ENCODE results near the gene DARS1.
A peak's percentile ranks its signal among the peaks of the same experiment; 100 is the strongest.

The DARS1 gene

DNA sequence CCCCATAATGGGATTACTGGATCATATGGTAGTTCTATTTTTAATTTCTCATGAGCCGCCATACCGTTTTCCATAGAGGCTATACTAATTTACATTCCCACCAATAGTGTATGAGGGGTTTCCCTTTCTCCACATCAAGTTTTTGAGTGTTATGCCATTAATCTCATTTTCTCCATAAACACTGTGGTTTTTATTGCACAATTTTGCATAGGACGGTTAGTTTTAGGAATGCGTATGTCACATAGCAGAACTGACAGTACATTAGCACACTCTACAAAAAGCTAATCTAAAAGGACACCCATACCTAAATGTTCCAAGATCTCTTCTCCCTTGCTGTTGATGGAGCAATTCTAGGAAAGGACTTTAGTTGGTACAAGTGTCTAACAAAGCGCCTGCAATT is 32.5 kb downstream of the DARS1 start:
- Mint-ChIP-seq H3K4me1 (ENCODE audit: low read depth) (peaks cover 40% of the 10 kb centered on the region), H3K4me3 (no peak overlapping the region), H3K27ac (no peak overlapping the region), H3K9me3 (no peaks in the 10 kb centered on the region), H3K27me3 (ENCODE audit: low read depth) (no peaks in the 10 kb centered on the region), H3K36me3 (ENCODE audit: low read depth) (peaks cover 43% of the 10 kb centered on the region)

DNA sequence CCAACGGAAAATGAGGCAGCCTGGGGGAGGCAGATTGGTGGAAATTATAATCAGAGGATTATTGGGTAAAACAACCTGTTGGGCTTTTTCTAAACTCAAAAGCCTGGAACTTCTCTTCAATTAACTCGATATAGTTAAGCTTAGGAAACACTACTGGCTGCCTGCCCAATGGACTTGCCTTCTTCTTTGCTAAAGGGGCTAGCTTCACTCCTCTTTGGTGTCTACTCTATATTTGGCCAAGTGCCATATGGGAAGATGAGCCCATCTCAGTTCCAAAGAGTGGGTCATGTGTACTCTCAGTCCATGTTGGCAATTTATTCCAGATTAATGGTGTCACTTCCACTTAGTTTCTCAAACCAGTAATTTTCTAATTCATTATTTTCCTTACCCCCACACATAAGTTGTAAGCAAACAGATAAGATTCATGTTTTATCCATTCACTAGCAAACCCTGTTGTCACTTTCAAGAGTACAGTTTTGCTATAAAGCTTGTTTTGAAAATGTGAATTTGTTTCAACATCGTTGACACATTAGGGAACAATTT is 34.3 kb downstream of the DARS1 start:
- H3K27ac Mint-ChIP-seq, result no peak overlapping the region
- no peaks in the 10 kb centered on the region for H3K27me3 Mint-ChIP-seq (ENCODE audit: low read depth)
- peaks cover 41% of the 10 kb centered on the region for H3K4me1 Mint-ChIP-seq (ENCODE audit: low read depth)
- H3K36me3 Mint-ChIP-seq (ENCODE audit: low read depth), result peaks cover 44% of the 10 kb centered on the region
- no peaks in the 10 kb centered on the region for H3K9me3 Mint-ChIP-seq
- no peak overlapping the region for H3K4me3 Mint-ChIP-seq

DNA sequence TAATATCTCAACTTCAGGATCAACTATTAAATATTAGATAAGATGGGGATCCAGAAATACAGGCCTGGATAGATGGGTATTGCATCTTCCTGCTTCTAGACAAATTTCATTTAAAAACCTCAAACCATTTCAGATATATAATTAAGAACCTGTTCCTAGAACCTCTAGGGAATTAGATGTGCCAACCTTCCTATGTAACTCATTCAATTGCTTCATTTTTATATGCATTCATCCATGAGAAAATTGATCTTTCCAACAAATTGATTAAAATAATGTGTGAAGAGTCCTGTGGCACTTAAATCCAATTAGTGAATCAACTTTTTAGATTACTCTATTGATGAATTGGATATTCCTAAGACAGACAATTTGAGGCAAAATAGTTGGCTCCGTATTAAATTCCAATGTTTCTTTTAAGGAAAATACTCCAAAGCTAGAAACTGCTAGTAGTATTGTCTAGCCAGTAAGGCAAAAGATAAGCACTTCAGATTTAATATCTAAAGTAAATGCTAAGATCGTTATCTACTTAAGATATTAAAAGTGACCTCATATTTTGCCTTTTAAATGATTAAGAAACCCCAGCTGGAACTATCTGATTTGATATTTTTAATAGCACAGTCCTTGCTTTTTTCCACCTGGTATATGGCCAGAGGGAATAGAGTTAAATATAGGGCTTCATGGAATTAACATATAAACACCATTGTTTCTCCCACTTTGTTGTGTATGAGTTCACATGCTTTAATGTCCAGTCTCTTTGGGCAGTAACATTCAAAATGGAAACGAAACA is 35.8 kb downstream of the DARS1 start:
- Mint-ChIP-seq H3K4me3 (no peak overlapping the region), H3K27ac (no peak overlapping the region), H3K27me3 (ENCODE audit: low read depth) (no peaks in the 10 kb centered on the region), H3K9me3 (no peaks in the 10 kb centered on the region), H3K36me3 (ENCODE audit: low read depth) (peaks cover 45% of the 10 kb centered on the region), H3K4me1 (ENCODE audit: low read depth) (peaks cover 49% of the 10 kb centered on the region)

DNA sequence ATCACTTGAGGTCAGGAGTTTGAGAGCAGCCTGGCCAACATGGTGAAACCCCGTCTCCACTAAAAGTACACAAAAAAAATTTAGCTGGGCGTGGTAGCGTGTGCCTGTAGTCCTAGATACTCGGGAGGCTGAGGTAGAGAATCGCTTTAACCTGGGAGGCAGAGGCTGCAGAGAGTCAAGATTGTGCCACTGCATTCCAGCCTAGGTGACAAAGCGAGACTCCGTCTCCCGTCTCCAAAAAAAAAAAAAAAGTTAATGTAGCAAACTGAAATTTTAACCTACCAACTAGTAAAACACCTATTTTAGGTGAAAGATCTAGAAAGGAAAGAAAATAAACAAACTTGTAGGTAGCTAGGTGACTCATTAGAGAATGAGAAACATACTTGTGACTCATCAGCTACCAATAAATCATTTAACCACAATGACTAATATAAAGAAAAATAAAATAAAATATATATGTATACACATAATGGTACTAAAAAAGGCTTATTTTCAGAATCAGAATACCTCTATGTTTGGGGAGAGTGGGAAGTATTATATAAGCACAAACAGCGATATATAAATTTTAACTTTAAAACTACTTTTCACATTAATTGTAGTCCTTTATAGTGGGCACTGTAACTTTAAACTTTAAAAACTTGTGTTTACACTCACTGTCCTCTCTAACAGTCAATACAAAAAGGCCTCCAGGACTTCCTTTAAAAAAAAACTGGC is 36.6 kb downstream of the DARS1 start:
- peaks cover 43% of the 10 kb centered on the region for H3K4me1 Mint-ChIP-seq (ENCODE audit: low read depth)
- peaks cover 43% of the 10 kb centered on the region for H3K36me3 Mint-ChIP-seq (ENCODE audit: low read depth)

DNA sequence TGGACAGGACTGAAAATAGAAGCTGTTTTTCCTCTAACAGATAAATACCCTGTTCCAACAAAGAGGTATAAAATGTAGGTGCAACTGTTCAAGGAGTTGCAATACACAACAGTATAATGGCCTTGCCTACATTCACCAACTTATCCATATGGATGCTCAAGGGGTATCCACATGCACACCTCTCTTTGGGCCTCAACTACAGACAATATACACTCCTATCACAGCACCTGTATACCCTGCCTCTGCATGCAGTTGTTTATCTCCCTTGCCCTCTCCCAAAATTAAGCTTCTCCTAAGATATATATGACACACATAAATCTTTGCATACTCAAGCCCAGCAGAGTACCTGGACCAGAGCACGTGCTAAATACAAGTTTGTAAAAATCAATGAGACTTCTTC is 37.3 kb downstream of the DARS1 start:
- Mint-ChIP-seq H3K9me3 (no peaks in the 10 kb centered on the region), H3K27ac (peak overlapping the region; percentile 72), H3K4me3 (no peak overlapping the region), H3K27me3 (ENCODE audit: low read depth) (no peaks in the 10 kb centered on the region), H3K4me1 (ENCODE audit: low read depth) (peaks cover 43% of the 10 kb centered on the region), H3K36me3 (ENCODE audit: low read depth) (peaks cover 44% of the 10 kb centered on the region)

More for the DNA sequence above, 36.6 kb downstream of the DARS1 start:
- H3K27me3 Mint-ChIP-seq (ENCODE audit: low read depth), result no peaks in the 10 kb centered on the region
- peak overlapping the region; percentile 72 for H3K27ac Mint-ChIP-seq
- H3K4me3 Mint-ChIP-seq, result no peak overlapping the region
- H3K9me3 Mint-ChIP-seq, result no peaks in the 10 kb centered on the region

DNA sequence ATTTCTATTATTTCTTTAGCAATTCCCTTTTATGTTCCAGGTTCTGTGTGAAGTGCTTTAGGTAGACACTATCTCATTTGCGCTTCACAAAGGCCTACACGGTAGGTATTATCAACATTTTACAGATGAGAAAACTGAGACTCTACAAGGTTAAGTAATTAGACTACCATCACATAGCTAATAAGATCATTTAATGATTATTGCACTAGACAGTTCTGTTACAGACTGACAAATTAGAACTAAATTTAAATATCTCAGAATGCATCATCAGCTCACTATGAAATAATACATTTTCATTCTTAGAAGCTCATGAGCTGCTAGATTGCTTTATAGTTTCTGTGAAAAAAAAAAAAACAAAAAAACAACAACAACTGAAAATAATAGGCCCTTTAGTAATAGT is 37.9 kb downstream of the DARS1 start:
- Mint-ChIP-seq H3K36me3 (ENCODE audit: low read depth) (peaks cover 42% of the 10 kb centered on the region), H3K4me3 (no peak overlapping the region), H3K4me1 (ENCODE audit: low read depth) (peaks cover 42% of the 10 kb centered on the region), H3K9me3 (no peaks in the 10 kb centered on the region), H3K27ac (no peak overlapping the region), H3K27me3 (ENCODE audit: low read depth) (no peaks in the 10 kb centered on the region)

DNA sequence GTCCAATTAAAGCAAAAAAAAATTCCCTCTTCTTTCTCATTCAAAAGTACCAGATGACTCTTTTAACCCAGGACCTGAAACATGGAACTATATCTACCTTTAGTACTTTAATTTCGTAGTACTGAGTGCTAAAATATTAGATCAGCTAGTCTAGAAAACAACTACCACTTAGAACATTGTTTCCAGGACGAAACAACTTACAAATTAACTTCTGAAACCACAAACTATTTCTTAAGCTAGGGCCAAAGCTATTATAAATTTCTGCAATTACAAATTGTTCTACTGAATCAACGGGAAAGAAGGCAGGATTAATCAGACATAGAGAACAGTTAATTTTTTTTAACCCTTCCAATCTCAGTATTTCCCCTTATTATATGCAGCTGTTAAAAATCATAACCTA is 39.9 kb downstream of the DARS1 start:
- H3K4me1 Mint-ChIP-seq (ENCODE audit: low read depth), result peaks cover 35% of the 10 kb centered on the region

DNA sequence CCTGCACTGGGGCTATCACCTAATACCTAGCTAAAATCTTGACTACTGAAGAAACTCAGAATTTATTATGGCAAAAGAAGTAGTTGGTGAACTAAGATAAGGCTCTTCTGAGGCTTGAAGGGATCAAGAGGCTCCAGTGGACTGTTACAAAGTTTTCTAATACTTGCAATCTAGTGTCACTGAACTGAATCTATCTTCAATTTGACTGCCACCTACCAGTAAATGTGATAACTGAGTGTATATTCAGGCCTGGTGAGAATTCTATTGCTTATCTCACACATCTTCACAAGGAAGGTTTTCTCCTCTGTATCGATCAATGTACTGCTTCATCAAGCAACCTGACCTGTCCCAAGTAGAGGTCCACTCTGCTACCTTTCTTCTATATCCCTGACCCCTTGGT is 40.8 kb downstream of the DARS1 start:
- Mint-ChIP-seq H3K4me1 (ENCODE audit: low read depth) (peaks cover 36% of the 10 kb centered on the region), H3K4me3 (no peak overlapping the region), H3K9me3 (peaks cover 5% of the 10 kb centered on the region), H3K36me3 (ENCODE audit: low read depth) (peaks cover 47% of the 10 kb centered on the region), H3K27ac (no peak overlapping the region), H3K27me3 (ENCODE audit: low read depth) (no peaks in the 10 kb centered on the region)

More for the DNA sequence above, 39.9 kb downstream of the DARS1 start:
- Mint-ChIP-seq H3K9me3 (peaks cover 3% of the 10 kb centered on the region), H3K4me3 (no peak overlapping the region), H3K27ac (no peak overlapping the region), H3K36me3 (ENCODE audit: low read depth) (peaks cover 40% of the 10 kb centered on the region), H3K27me3 (ENCODE audit: low read depth) (no peaks in the 10 kb centered on the region)

DNA sequence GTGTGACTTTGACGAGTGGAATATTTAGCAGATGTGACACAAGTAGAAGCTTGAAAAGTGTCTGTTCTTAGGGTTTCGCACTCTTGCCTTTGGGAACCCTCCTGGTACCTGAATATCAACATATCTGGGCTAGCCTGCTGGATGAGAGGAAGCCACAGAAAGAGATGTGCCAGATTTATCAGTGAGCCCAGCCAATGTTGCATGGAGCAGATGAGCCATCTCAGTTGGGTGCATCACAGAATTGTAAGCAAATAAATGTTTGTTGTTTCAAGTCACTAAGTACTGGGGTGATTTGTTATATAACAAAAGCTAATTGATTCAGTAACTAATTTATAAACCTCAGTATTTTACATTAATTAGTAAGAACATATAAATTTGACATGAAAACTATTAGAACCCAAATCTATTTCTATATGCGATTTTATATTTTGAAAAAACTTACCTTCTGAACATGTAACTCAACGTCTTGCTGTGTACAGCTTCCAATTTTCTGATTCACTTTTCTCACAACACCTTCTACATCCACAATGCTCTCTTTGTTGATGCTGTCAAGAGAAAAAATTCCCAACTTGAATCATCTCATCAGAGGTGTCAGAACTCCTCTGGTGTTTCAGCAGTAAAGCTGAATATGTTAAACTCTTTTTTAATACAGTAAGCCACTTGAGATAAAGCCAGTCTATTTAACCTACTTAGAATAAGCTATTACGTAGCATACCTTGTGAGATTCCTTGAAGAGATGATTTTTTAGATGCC is 42.3 kb downstream of the DARS1 start:
- H3K4me1 Mint-ChIP-seq (ENCODE audit: low read depth), result peaks cover 29% of the 10 kb centered on the region

DNA sequence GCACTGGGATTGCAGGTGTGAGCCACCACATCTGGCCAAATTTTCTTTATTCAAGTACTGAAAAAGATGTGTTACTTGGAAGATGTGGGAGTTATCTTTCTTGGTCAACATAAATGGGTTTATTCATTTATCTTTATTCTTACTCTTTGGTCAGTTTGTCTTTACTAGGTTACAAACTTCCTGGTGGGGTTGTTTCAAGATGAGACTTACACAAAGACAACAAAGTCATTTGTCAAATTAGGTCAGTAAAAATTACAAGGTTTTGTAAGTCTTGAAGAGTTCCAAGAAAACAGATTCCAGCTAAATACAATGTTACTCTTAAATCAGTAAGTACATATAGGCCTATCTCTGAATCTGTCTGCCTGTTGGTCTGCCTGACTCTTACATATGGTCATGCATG is 48.9 kb downstream of the DARS1 start:
- no peak overlapping the region for H3K27ac Mint-ChIP-seq
- H3K9me3 Mint-ChIP-seq, result peaks cover 5% of the 10 kb centered on the region
- no peak overlapping the region for H3K4me3 Mint-ChIP-seq
- H3K4me1 Mint-ChIP-seq (ENCODE audit: low read depth), result peaks cover 38% of the 10 kb centered on the region
- H3K36me3 Mint-ChIP-seq (ENCODE audit: low read depth), result peaks cover 62% of the 10 kb centered on the region
- no peaks in the 10 kb centered on the region for H3K27me3 Mint-ChIP-seq (ENCODE audit: low read depth)

More for the DNA sequence above, 42.3 kb downstream of the DARS1 start:
- Mint-ChIP-seq H3K27me3 (ENCODE audit: low read depth) (no peaks in the 10 kb centered on the region), H3K36me3 (ENCODE audit: low read depth) (peaks cover 55% of the 10 kb centered on the region), H3K9me3 (peaks cover 5% of the 10 kb centered on the region), H3K4me3 (no peak overlapping the region), H3K27ac (no peak overlapping the region)

DNA sequence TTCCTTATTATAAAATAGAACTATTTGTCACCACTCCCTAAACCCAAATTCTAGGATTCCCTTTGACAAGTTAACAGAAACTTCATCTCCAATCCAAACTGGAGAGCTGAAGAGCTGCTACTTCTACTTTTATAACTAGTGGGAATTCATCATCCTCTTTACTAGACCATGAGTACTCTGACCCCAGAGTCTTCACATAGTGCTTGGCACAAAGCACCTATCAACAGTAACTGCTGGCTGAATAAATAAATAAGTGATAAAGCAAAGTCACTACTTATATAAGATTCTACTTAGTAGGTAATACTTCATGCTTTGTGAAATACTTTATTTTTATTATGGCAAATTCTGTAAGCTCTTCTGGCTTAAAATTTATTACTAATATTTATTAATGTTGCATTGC is 49.5 kb downstream of the DARS1 start:
- no peak overlapping the region for H3K4me3 Mint-ChIP-seq
- H3K27me3 Mint-ChIP-seq (ENCODE audit: low read depth), result no peaks in the 10 kb centered on the region
- H3K36me3 Mint-ChIP-seq (ENCODE audit: low read depth), result peaks cover 65% of the 10 kb centered on the region
- H3K9me3 Mint-ChIP-seq, result peaks cover 5% of the 10 kb centered on the region
- peaks cover 38% of the 10 kb centered on the region for H3K4me1 Mint-ChIP-seq (ENCODE audit: low read depth)
- no peak overlapping the region for H3K27ac Mint-ChIP-seq

DNA sequence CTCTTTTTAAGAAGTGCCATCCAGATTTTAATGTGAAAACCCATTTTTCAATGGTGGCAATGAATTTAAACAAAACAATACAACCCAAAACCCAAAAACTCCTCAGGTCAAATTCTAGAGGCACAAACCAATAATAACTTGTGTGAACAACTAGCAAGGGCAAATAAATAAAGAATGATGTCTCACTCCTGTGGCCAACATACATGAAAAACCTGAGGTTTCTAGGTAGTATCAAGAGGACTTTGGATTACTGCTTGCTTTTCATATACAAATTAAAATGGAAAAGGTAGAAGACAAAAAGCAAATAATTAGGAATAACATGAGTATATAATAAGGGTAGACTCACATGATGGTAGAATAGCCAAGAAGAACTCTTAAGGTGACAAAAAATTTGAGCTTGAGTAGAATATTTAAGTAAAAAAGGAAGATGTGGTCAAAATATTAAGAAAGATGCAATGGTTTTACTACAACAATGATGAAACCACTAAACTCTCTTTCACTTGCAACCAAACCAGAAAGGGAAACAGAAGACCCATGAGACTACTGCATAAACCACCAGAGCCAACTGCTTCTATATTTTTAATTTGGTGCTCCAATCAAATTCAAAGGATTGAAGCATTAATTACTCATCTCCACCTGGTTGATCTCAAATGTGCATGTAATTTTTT is 53.5 kb downstream of the DARS1 start:
- peak overlapping the region; percentile 10 for H3K4me3 Mint-ChIP-seq
- no peaks in the 10 kb centered on the region for H3K9me3 Mint-ChIP-seq
- H3K4me1 Mint-ChIP-seq (ENCODE audit: low read depth), result peaks cover 22% of the 10 kb centered on the region
- peak overlapping the region; percentile 12 for H3K27ac Mint-ChIP-seq
- H3K36me3 Mint-ChIP-seq (ENCODE audit: low read depth), result peaks cover 59% of the 10 kb centered on the region
- no peaks in the 10 kb centered on the region for H3K27me3 Mint-ChIP-seq (ENCODE audit: low read depth)

DNA sequence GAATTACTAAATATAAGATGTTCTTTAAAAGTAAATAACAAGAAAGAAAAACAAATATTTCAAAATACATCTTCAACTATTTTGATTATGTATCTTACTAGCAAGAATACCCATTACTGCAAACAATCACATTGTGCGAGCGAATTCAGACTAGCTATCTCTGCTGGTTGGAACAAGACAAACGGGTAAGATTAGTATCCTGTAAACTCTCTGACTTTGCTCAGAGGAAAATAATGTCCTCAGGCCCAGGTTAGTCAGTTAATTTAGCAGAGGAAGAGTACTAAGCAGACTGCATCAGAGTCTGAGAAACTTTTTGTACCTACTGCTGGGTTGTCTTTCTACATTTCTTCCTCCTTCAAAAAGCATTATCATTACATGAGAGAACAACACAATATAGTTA is 58.8 kb downstream of the DARS1 start:
- Mint-ChIP-seq H3K9me3 (no peaks in the 10 kb centered on the region), H3K36me3 (ENCODE audit: low read depth) (peaks cover 46% of the 10 kb centered on the region), H3K27ac (no peak overlapping the region), H3K4me1 (ENCODE audit: low read depth) (peaks cover under 1% of the 10 kb centered on the region), H3K27me3 (ENCODE audit: low read depth) (no peaks in the 10 kb centered on the region), H3K4me3 (no peak overlapping the region)

DNA sequence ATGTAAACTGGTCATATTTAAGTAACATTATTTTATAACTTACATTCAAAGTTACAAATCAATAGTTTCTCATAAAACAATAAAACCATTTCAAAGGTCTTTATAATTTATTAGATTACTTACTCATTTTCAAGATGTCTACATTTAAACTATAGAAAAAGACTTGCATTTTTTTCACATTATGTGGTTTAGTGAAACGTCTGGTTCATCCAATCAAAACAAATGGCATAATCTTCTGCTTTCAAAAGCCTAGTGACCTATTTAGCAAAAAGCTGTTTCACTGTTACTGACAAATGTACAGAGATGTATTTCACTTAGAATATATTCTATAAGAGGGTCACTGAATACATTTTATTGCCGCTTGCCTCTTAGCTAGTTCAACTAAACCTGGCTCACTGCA is 59.9 kb downstream of the DARS1 start:
- Mint-ChIP-seq H3K36me3 (ENCODE audit: low read depth) (peaks cover 41% of the 10 kb centered on the region), H3K4me3 (no peak overlapping the region), H3K27me3 (ENCODE audit: low read depth) (no peaks in the 10 kb centered on the region), H3K9me3 (no peaks in the 10 kb centered on the region), H3K27ac (no peak overlapping the region), H3K4me1 (ENCODE audit: low read depth) (no peaks in the 10 kb centered on the region)

All from T-helper 1 cell treated with Interleukin-12 subunit alpha and Interleukin-12 subunit beta and Interleukin-4 antibody, amounts not matched to agents 30 μg/mL and 1 μg/mL, for 36 hours (primary cell).